ENCODE measurements around the gene ASXL1.

ASXL1 gene

GRCh38 chr20:32468313-32468640, 110.1 kb downstream of the ASXL1 start:
- no peak for DNase-seq

GRCh38 chr20:32468860-32469259, 110.7 kb downstream of the ASXL1 start:
- no peak for DNase-seq

DNA sequence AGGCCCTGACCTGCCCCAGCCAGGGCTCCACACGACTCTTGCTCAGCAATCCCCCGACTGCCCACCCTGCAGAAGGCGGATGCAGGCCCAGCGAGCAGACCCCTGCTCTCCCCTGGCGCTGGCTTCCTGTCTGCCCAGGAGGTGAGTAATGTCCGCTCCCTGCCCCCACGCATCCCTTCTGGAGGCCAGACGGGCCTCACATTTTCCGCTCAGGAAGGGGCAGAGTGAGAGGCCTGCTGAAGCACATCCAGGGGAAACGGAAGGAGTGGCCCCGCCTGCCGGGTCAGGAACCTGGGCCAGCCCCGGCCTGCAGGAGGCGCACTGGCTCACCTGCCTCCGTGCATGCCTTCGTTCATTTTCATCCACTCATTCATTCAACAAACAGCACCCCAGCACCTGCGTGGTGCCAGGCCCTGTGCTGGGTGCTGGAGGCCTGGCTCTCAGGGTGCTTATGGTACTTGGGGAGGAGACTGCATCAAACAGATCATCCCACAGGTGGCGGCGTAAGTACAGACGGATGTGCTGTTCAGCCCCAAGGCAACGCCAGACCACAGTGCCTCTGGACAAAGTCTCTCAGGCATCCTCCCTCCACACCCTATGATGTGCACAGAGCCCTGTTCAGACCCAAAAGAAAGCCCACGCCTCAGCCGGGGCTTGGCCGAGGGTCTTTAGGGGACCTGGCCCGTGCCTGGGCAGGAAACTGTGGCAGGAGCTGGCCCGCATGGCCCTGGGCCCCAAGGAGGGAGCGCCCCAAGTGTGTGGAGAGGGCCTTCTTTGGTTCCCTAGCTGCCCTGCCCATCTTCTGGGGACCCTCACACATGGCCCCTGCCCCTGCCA, 112.1 kb downstream of the ASXL1 start:
- DNase-seq = peak; percentile 77

- DNase-seq = no peak
These were observed 112.8 kb downstream of the ASXL1 start for GRCh38 chr20:32470940-32471339.

GRCh38 chr20:32472581-32473207, 114.6 kb downstream of the ASXL1 start:
- DNase-seq = no peak

GRCh38 chr20:32473231-32474008, 115.3 kb downstream of the ASXL1 start:
- DNase-seq = no peak

DNA sequence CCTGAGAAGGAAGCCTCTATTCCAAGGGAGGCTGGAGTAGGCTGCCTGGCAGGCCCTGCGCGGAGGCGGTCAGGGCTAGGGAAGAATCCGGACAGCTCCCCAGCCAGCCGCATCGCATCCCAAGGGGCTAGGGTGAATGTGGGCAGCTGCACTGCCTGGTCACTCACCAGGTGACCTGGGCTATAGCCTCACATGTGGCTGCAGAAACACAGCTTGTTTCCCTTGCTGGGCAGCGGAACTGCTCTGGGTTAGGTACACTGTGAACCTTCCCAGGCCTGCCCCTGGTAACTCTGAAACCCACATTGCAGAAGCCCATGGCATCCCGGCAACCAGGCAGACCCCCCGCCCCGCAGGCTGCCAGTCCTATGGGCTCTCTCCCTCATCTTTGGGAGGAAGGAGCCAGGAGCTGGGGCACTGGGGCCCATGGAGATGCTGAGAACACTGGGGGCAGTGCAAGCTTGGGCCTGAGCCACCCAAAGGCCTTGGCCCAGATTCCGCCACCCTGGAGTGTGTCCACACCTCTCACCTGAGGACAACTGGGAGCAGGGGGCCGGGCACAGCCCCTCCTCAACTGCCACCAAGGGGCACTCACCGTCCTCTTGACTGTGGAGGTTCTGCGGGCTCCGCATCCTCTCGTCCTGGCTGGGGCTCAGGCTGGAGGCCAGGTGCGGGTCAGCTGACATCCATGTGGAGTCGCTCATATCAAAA, 116.0 kb downstream of the ASXL1 start:
- no peak for DNase-seq

DNA sequence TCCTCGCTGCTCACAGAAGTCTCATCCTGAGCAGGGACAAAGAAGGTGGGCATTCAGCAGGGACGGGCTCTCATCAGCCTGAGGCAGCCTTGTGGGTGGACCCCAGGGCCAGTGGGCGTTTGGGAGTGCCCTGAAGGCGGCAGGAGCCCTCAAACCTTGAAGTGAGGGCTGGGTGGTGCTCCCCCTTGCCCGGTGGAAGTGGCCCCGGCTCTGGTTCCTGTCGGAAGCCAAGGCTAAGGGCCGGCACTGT, 116.5 kb downstream of the ASXL1 start:
- no peak for DNase-seq

DNA sequence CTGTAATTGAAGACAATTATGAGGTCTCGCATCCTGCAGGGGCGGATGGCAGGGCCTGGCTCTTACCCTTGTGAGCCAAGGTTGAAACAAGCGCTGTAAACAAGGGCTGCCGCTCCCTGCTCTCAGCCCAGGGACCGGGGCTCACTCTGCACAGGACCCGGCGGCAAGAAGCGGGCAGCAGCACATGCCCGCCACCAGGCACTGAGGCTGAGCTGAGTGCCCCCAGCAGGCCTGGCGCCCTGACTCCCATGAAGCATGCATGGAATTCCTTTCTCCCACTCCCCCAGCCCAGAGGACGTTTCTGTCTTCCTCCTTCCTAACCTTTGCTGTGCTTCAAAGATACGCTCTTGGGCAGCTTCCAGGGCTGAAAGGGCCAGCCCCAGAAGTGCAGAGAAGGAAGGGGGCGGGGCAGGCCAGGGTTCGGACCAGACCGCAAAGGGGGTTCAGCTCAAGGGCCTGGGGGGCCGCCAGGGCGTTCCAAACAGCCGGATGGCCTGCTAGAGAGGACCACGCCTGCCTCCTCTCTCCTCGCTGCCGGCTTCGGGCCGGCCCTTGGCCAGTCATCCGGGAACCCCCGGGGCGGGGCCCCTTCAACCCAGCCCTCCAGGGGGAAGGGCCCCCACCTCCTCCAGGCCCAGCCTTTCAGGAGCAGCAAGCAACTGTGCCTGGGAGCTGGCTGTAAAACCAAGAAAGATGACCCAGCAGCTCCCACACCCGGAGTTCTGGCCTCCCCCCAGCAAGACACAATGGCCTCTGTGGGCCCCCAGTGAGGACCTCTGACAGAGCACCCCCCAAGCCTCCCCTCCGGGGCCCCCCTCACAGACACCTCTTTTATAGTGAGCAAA, 117.1 kb downstream of the ASXL1 start:
- DNase-seq = peak; percentile 93

DNA sequence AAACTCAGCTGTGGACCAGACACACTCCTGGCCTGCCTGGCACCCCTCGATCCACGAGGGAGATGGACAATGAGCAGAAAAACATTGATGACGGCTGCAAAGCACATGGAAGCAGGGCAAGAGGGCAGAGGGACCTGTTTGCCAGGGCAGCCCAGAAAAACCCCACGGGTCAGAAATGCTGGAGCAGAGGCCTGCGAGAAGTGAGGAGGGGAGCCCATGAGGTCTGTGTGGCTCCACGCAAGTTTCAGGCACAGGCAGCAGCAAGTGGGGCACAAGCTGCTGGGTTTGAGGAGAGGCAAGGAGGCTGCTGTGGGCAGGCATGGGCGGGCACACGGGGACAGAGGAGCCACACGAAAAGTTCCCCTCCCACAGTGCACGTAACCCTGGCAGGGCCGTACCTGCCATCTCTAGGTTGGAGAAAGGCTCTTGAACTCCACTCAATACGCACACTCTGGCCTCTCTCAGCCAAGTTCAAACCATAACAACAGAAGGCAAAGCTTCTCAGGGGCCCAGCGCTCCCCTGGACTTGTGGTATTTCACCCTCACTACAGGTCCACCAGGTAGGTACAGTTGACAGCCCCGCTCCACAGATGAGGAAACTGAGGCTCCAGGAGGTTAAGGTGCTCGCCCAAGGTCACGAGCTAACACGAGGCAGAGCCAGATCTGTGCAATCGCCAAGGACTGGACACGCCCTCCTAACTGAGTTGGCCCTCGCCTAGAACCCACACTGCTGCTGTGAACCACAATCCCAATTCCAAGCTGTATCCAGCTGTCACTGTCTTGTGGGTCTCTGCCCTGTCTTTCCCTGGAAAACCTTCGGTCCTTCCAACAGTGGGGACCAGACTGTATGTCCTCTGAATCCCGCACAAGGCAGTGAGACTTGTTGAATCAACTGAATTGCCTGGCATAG, 118.8 kb downstream of the ASXL1 start:
- no peak for DNase-seq

DNA sequence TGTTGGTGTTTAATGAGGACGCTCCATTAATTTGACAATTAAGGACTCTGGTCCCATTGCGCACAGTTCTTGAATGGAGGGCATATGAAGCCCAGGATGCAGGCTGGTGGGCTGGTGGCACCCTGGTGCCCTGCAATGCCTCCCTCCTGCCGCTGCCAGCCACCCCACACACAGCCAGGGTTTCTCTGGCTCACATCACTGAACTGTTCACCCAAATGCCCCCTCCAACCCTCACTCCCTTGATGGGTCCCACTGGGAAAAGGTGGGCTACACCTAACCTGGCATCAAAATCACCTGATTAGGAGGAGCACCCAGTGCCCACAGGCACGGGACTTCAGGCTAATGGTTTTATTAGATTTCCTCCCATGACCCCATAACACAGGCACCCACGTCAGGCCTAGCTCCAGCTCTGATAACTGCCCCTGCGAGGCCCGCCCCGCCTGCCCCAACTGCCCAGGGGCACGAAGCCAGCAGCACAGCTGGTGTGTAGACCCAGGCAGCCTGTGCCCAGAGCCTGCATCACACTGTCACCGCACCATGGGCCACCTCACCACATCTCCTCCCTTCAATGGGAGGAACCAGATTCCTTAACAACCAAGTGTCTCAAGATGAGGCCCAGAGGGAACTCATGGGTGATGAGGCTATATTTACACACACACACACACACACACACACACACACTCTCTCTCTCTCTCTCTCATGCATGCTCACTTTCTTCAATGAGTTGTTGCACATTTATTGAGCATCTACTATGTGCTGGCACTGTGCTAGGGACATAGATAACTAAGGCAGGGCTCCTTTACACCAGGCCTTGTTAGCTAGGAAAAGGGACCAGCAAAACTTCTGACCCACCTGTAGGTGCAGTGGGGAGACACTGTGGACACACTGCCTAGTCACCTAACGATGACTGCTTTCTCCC, 119.7 kb downstream of the ASXL1 start:
- no peak for DNase-seq

- DNase-seq = no peak
These were observed 120.4 kb downstream of the ASXL1 start for GRCh38 chr20:32478576-32478975.

DNA sequence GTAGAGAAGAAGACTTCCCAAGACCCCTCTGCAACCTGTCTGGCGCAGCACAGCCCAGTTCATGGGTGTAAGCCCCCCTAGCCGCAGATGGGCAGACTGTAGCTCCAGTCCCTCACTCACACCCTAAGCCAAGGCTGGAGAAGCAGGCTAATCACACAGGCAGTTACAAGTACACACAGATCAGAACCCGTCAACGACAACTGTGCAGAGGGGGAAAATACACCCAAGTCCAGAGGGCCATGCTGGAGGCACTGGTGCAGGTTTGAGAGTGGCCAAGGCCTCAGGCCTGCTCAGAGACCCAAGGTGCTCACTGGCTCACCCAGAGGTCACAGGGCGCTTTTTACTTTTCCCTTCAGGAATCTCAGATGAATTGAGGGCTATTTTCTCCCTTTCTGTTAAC, 120.9 kb downstream of the ASXL1 start:
- no peak for DNase-seq

DNA sequence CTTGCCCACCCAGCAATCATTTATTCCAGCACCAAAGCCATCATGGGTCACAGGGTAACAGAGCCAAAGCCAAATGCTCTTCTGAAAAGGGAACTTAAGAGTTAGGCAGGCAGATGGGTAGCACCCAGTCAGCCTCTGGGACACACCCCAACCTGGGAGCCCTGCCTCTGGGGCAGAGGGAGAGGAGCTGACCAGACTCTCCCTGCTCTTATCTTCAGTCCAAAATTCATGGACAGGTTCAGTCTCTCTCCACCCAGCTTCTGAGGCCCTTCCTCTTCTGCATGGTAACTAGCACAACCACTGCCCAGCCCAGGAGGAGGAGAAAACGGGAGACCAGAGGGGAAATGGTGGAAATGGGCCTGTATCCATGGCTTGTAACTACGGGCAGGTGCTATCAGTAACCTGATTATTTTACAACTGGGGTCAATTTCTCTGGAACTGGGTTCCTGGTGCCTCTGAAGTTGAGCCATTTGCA, 121.6 kb downstream of the ASXL1 start:
- DNase-seq = no peak

GRCh38 chr20:32480371-32481241, 122.5 kb downstream of the ASXL1 start:
- DNase-seq = peak; percentile 41

- no peak for DNase-seq
These were observed 123.4 kb downstream of the ASXL1 start for GRCh38 chr20:32481311-32482142.

DNA sequence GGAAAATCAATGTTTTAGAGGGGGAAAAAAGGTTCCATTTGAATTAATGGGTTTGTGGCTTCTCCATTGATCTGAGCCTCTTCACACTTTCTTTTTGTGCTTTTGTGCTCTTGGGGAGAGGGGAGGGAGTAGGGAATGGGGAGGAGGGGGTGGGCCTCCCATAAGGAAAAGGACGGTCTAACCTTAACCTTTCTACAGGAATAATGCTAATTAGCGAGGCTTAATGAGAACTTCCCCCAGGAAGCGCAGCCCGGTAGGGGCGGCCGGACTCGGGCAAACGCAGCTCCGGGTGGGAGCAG, 124.0 kb downstream of the ASXL1 start:
- no peak for DNase-seq

Data from right forelimb (tissue), 1 donor.